GM12878 (cell line): ENCODE data around the gene MACROD2. TPM values are rescaled to one million over a fixed set of nuclear protein-coding genes. Genes with fewer than 3 reads are reported as not detected.

ENCODE experiments used
- ATAC-seq: fragments of 200-7000 bp; cut with Tn5 transposase; 3 replicates; pipeline ENCODE4 v1.9.1; 2020; ENCODE audit warnings: mild to moderate bottlenecking, moderate library complexity
- BruUV-seq: library from RNA; stranded (reverse); fragments of 400-500 nt; replicated peaks from 2 replicates; lab custom pipeline; 2021; lab: Mats Ljungman, UMichigan
- CTCF ChIA-PET: fragments of 300-600 bp; sonication (Branson Sonifier 250); formaldehyde crosslinking; extraction: SDS; loops from one replicate; lab custom pipeline; 2021; ENCODE audit warnings: inconsistent platforms; lab: Yijun Ruan, JAX
- POLR2A ChIA-PET: fragments of 350-600 bp; formaldehyde crosslinking; extraction: SDS; loops from one replicate; lab custom pipeline; 2021; ENCODE audit warnings: inconsistent platforms; lab: Charles Lee
- RAD21 ChIA-PET: fragments of 300-600 bp; sonication (Branson Sonifier 250); formaldehyde crosslinking; loops from one replicate; lab custom pipeline; 2023; ENCODE audit warnings: antibody characterized with exemption; ENCODE audit not compliant: unreplicated experiment; lab: Charles Lee
- SMC1A ChIA-PET: fragments of 300-600 bp; sonication (Branson Sonifier 250); formaldehyde crosslinking; loops from one replicate; lab custom pipeline; 2023; ENCODE audit not compliant: unreplicated experiment, uncharacterized antibody; lab: Charles Lee
- DNase-seq: peaks from one replicate; pipeline ENCODE4 v3.0.0-alpha.2; 2011; ENCODE audit warnings: low read depth, low spot score
- FAIRE-seq: peaks from 3 replicates; lab custom pipeline; 2011; peaks lifted over from hg19 to GRCh38; lab: Jason Lieb, UNC
- H2AFZ ChIP-seq: 2 replicates; pipeline ENCODE4 v1.6.0; 2011; ENCODE audit warnings: low read depth, low read length, control low read depth; ENCODE audit not compliant: control insufficient read depth
- H3K27ac ChIP-seq: 2 replicates; pipeline ENCODE4 v1.5.1; 2011; ENCODE audit warnings: control low read depth; ENCODE audit not compliant: control insufficient read depth, insufficient read depth
- H3K27me3 ChIP-seq, 2 experiments: replicated peaks in 1 of 2; 2 replicates each; pipeline versions ENCODE4 v1.6.0 to v1.6.1; 2011; ENCODE audit warnings: low read length in 1 of 2; ENCODE audit not compliant: control insufficient read depth in 2 of 2, insufficient read depth in 2 of 2
- H3K36me3 ChIP-seq, 2 experiments: 2 replicates each; pipeline ENCODE4 v1.5.1; 2011; ENCODE audit warnings: low read length in 1 of 2; ENCODE audit not compliant: control insufficient read depth in 2 of 2, insufficient read depth in 2 of 2
- H3K4me1 ChIP-seq: 2 replicates; pipeline ENCODE4 v1.6.1; 2011; ENCODE audit warnings: mild to moderate bottlenecking, low read length, moderate library complexity, mixed read lengths; ENCODE audit not compliant: control insufficient read depth, insufficient read depth
- H3K4me2 ChIP-seq: 2 replicates; pipeline ENCODE4 v1.6.0; 2011; ENCODE audit warnings: control low read depth; ENCODE audit not compliant: control insufficient read depth, insufficient read depth
- H3K4me3 ChIP-seq: fragments of 200-600 bp; sonication (generic); 2 replicates; pipeline ENCODE4 v1.5.1; 2016
- H3K79me2 ChIP-seq: 2 replicates; pipeline ENCODE4 v1.6.0; 2011; ENCODE audit warnings: low read length; ENCODE audit not compliant: control insufficient read depth, insufficient read depth
- H3K9ac ChIP-seq: 2 replicates; pipeline ENCODE4 v1.8.0; 2011; ENCODE audit warnings: low read length, control low read depth, mixed read lengths; ENCODE audit not compliant: control insufficient read depth, insufficient read depth
- H3K9me3 ChIP-seq: replicated peaks from 3 replicates; pipeline ENCODE4 v1.5.1; 2011; ENCODE audit warnings: mild to moderate bottlenecking, low read length; ENCODE audit not compliant: control insufficient read depth, insufficient read depth
- H4K20me1 ChIP-seq: 2 replicates; pipeline ENCODE4 v1.6.0; 2011; ENCODE audit not compliant: control insufficient read depth, insufficient read depth
- CBX5 ChIP-seq: sonication (generic); IDR thresholded peaks from 2 replicates; pipeline ENCODE4 v1.6.1; 2016; ENCODE audit warnings: low read depth, moderate library complexity, mild to moderate bottlenecking, inconsistent platforms
- CREM ChIP-seq: IDR thresholded peaks from 2 replicates; pipeline ENCODE4 v1.6.1; 2014; ENCODE audit warnings: antibody characterized with exemption, low read depth
- FOXK2 ChIP-seq: fragments of 450-650 bp; IDR thresholded peaks from 2 replicates; pipeline ENCODE4 v1.6.1; 2017; ENCODE audit warnings: mild to moderate bottlenecking, moderate library complexity
- GABPA ChIP-seq: IDR thresholded peaks from 2 replicates; pipeline ENCODE4 v1.6.1; 2014; ENCODE audit warnings: antibody characterized with exemption, low read depth, mild to moderate bottlenecking, inconsistent platforms
- KAT2A ChIP-seq: conservative IDR thresholded peaks from 2 replicates; pipeline ENCODE4 v1.6.1; 2011; ENCODE audit warnings: low read depth, low read length; ENCODE audit not compliant: control insufficient read depth
- KDM1A ChIP-seq: fragments of 200-600 bp; sonication (generic); IDR thresholded peaks from 2 replicates; pipeline ENCODE4 v1.6.1; 2016; ENCODE audit warnings: borderline replicate concordance
- KLF5 ChIP-seq: fragments of 450-650 bp; IDR thresholded peaks from 2 replicates; pipeline ENCODE4 v1.6.1; 2014; ENCODE audit warnings: mild to moderate bottlenecking; ENCODE audit not compliant: partially characterized antibody
- MTA3 ChIP-seq: IDR thresholded peaks from 2 replicates; pipeline ENCODE4 v1.6.1; 2012; ENCODE audit warnings: low read length, inconsistent platforms, borderline replicate concordance
- MYB ChIP-seq: fragments of 150-350 bp; IDR thresholded peaks from 2 replicates; pipeline ENCODE4 v1.6.1; 2014; ENCODE audit warnings: mild to moderate bottlenecking, low read depth, low read length, borderline replicate concordance
- NR2C2 ChIP-seq: IDR thresholded peaks from 2 replicates; pipeline ENCODE4 v1.6.1; 2011; ENCODE audit warnings: borderline replicate concordance, low read depth; ENCODE audit not compliant: control insufficient read depth, insufficient read length
- PAX5 ChIP-seq: IDR thresholded peaks from 2 replicates; pipeline ENCODE4 v1.6.1; 2011; ENCODE audit warnings: low read depth, low read length, borderline replicate concordance
- POLR2AphosphoS5 ChIP-seq: IDR thresholded peaks from 2 replicates; pipeline ENCODE4 v1.6.1; 2011; ENCODE audit warnings: mild to moderate bottlenecking, low read length, inconsistent platforms
- POU2F2 ChIP-seq: IDR thresholded peaks from 3 replicates; pipeline ENCODE4 v1.6.1; 2011; ENCODE audit warnings: low read depth, mild to moderate bottlenecking, low read length, borderline replicate concordance
- RAD21 ChIP-seq: IDR thresholded peaks from 2 replicates; pipeline ENCODE4 v1.6.1; 2011; ENCODE audit warnings: mild to moderate bottlenecking, low read depth, low read length, moderate library complexity; ENCODE audit not compliant: insufficient read depth
- RELA ChIP-seq: fragments of 450-650 bp; IDR thresholded peaks from 2 replicates; pipeline ENCODE4 v1.8.0; 2014; ENCODE audit warnings: borderline replicate concordance; ENCODE audit not compliant: partially characterized antibody
- TCF12 ChIP-seq: IDR thresholded peaks from 2 replicates; pipeline ENCODE4 v1.6.1; 2011; ENCODE audit warnings: low read depth, mild to moderate bottlenecking, low read length
- YY1 ChIP-seq: IDR thresholded peaks from 2 replicates; pipeline ENCODE4 v1.6.1; 2011; ENCODE audit warnings: low read depth, mild to moderate bottlenecking, low read length
- ZBED1 ChIP-seq: IDR thresholded peaks from 2 replicates; pipeline ENCODE4 v1.6.1; 2016; ENCODE audit warnings: borderline replicate concordance
- ZNF384 ChIP-seq: IDR thresholded peaks from 2 replicates; pipeline ENCODE4 v1.6.1; 2012; ENCODE audit warnings: low read depth, mild to moderate bottlenecking, low read length, improper control_type of control experiment, borderline replicate concordance
- ZNF622 ChIP-seq: fragments of 450-650 bp; IDR thresholded peaks from 2 replicates; pipeline ENCODE4 v1.6.1; 2017; ENCODE audit warnings: mild to moderate bottlenecking, inconsistent platforms
- WGBS: methylation state at CpG from one replicate; pipeline ENCODE4 v1.1.6; 2016; ENCODE audit warnings: low lambda C conversion rate; ENCODE audit not compliant: insufficient replicate concordance, insufficient coverage; ENCODE audit errors: missing lambda C conversion rate; 5-methylcytosine and 5-hydroxymethylcytosine counted together
- in situ Hi-C: fragments of 300-500 bp; cut with MboI; formaldehyde crosslinking; loops from 9 replicates; pipeline ENCODE4 v1.14.3; 2018; ENCODE audit warnings: mixed read lengths
- intact Hi-C: fragments of 100-400 bp; cut with micrococcal nuclease; formaldehyde crosslinking; loops from one replicate; pipeline ENCODE4 v1.14.2; 2022; ENCODE audit not compliant: unreplicated experiment
- polyA plus RNA-seq, 11 experiments: library from polyadenylated mRNA; depleted of rRNA in 4 of 11; unstranded in 6 of 11; stranded (reverse) in 5 of 11; fragments of >200 nt; fragmentation: Nextera tagmentation in 4 of 11; fragmentation: Illumina TruSeq in 1 of 11; extraction: Ambion mirVana in 4 of 11; extraction: Trizol in 1 of 11; gene quantifications; 1 replicate in 1 of 11; 2 replicates in 10 of 11; pipeline versions ENCODE4 v1.2.1 to v1.2.3, GENCODE V29; 2011 to 2016; ENCODE audit warnings: inconsistent platforms in 2 of 11, missing spikeins in 2 of 11, low read depth in 1 of 11
- total RNA-seq, 4 experiments: library from RNA; depleted of rRNA in 3 of 4; stranded (reverse); fragments of >200 nt in 3 of 4; fragmentation: Illumina TruSeq in 1 of 4; extraction: Trizol in 1 of 4; gene quantifications; 2 replicates each; pipeline versions ENCODE4 v1.2.1 to v1.2.3, GENCODE V29; 2013 to 2021
- TF ChIP-seq, protein P1 (sequence below): fragments of 450-650 bp; IDR thresholded peaks from 2 replicates; pipeline ENCODE4 v1.6.1; 2016; ENCODE audit warnings: mild to moderate bottlenecking
- TF ChIP-seq, protein P2 (sequence below): fragments of 450-650 bp; conservative IDR thresholded peaks from 2 replicates; pipeline ENCODE4 v1.6.1; 2017; ENCODE audit warnings: mild to moderate bottlenecking, moderate library complexity

The MACROD2 gene
- total and polyA plus RNA-seq, 10 of the 15 experiments (the other 5 are each of a cell fraction or from before 2014, with no cell fraction given) = 1.1 to 21.5 (median 2.2) TPM

GRCh38 chr20:15637546-15637945, 1642.2 kb downstream of the MACROD2 start (continued):
- TF ChIP-seq ZNF384 (no peak), POLR2AphosphoS5 (no peak), YY1 (no peak), ZNF622 (no peak)
- TF ChIP-seq, protein P1, sequence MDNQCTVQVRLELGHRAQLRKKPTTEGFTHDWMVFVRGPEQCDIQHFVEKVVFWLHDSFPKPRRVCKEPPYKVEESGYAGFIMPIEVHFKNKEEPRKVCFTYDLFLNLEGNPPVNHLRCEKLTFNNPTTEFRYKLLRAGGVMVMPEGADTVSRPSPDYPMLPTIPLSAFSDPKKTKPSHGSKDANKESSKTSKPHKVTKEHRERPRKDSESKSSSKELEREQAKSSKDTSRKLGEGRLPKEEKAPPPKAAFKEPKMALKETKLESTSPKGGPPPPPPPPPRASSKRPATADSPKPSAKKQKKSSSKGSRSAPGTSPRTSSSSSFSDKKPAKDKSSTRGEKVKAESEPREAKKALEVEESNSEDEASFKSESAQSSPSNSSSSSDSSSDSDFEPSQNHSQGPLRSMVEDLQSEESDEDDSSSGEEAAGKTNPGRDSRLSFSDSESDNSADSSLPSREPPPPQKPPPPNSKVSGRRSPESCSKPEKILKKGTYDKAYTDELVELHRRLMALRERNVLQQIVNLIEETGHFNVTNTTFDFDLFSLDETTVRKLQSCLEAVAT = no peak
- TF ChIP-seq, protein P2, sequence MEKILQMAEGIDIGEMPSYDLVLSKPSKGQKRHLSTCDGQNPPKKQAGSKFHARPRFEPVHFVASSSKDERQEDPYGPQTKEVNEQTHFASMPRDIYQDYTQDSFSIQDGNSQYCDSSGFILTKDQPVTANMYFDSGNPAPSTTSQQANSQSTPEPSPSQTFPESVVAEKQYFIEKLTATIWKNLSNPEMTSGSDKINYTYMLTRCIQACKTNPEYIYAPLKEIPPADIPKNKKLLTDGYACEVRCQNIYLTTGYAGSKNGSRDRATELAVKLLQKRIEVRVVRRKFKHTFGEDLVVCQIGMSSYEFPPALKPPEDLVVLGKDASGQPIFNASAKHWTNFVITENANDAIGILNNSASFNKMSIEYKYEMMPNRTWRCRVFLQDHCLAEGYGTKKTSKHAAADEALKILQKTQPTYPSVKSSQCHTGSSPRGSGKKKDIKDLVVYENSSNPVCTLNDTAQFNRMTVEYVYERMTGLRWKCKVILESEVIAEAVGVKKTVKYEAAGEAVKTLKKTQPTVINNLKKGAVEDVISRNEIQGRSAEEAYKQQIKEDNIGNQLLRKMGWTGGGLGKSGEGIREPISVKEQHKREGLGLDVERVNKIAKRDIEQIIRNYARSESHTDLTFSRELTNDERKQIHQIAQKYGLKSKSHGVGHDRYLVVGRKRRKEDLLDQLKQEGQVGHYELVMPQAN = no peak
- TF ChIP-seq, all 136 proteins: peak for 0

GRCh38 chr20:15637950-15638754, 1642.8 kb downstream of the MACROD2 start:
- Histone ChIP-seq H3K4me1 (no peaks in the 10 kb centered on the region), H3K79me2 (no peaks in the 10 kb centered on the region), H4K20me1 (no peaks in the 10 kb centered on the region), H2AFZ (no peak overlapping the region), H3K27ac (no peak overlapping the region), H3K9ac (no peak overlapping the region), H3K36me3 (no peaks in the 10 kb centered on the region), H3K4me2 (no peak overlapping the region), H3K27me3 (no peaks in the 10 kb centered on the region), H3K4me3 (no peak overlapping the region), H3K9me3 (no peaks in the 10 kb centered on the region)
- DNase-seq = no peak
- CTCF ChIA-PET = no interaction called here
- intact Hi-C loops (no loop called here), in situ Hi-C loops (no loop called here)
- FAIRE-seq = no peak
- POLR2A ChIA-PET = no interaction called here
- no peak for ATAC-seq
- no TSS peak for BruUV-seq
- RAD21 ChIA-PET = no interaction called here
- SMC1A ChIA-PET = no interaction called here
- 27% methylated on average over 5 of the region's 5 CpGs for WGBS
- TF ChIP-seq RAD21 (no peak), PAX5 (no peak), KAT2A (no peak), KDM1A (no peak), KLF5 (no peak), POLR2AphosphoS5 (no peak), RELA (no peak), CBX5 (no peak), MYB (no peak), ZBED1 (no peak), GABPA (no peak), CREM (no peak), POU2F2 (no peak), MTA3 (no peak), FOXK2 (no peak), TCF12 (no peak), NR2C2 (no peak)
